K562 (cell line): ENCODE data around the gene CYSTM1. TPM values are rescaled to one million over a fixed set of nuclear protein-coding genes. Genes with fewer than 3 reads are reported as not detected.

Source experiments
- ATF7 ChIP-seq: fragments of 450-650 bp; IDR thresholded peaks from 2 replicates; pipeline ENCODE4 v1.7.1; 2014; ENCODE audit warnings: mild to moderate bottlenecking, moderate library complexity
- CBX8 ChIP-seq: fragments of 200-600 bp; sonication (generic); IDR thresholded peaks from 2 replicates; pipeline ENCODE4 v1.6.1; 2012; ENCODE audit warnings: borderline replicate concordance, mixed run types, low read depth, mild to moderate bottlenecking, moderate library complexity, mixed read lengths, low read length, control low read depth, inconsistent platforms; ENCODE audit not compliant: poor library complexity, severe bottlenecking; ENCODE audit errors: extremely low read depth
- EP400 ChIP-seq: fragments of 450-650 bp; IDR thresholded peaks from 2 replicates; pipeline ENCODE4 v1.6.1; 2017; ENCODE audit warnings: antibody characterized with exemption, mild to moderate bottlenecking, moderate library complexity
- GABPB1 ChIP-seq: sonication (generic); formaldehyde crosslinking; IDR thresholded peaks from 2 replicates; pipeline ENCODE4 v1.8.0; 2022; ENCODE audit warnings: mild to moderate bottlenecking, missing genetic modification reagents
- HNRNPUL1 ChIP-seq: fragments of 200-400 bp; formaldehyde crosslinking; IDR thresholded peaks from 2 replicates; pipeline ENCODE4 v1.6.1; 2017; ENCODE audit warnings: low read length
- MYNN ChIP-seq, 2 experiments: sonication (generic); formaldehyde crosslinking in 1 of 2; IDR thresholded peaks; 2 replicates each; pipeline versions ENCODE4 v1.5.0 to v1.6.1; 2016 to 2020; ENCODE audit warnings: antibody characterized with exemption in 1 of 2, missing genetic modification reagents in 1 of 2
- POLR2H ChIP-seq: IDR thresholded peaks from 2 replicates; pipeline ENCODE4 v1.6.1; 2016; ENCODE audit warnings: missing genetic modification characterization, low read depth, mild to moderate bottlenecking, control low read depth, missing compliant biosample characterization, moderate library complexity
- PRMT5 ChIP-seq: sonication (generic); formaldehyde crosslinking; IDR thresholded peaks from 2 replicates; pipeline ENCODE4 v1.5.0; 2020; ENCODE audit warnings: missing genetic modification reagents
- THRB ChIP-seq: fragments of 450-650 bp; formaldehyde crosslinking; conservative IDR thresholded peaks from 2 replicates; pipeline ENCODE4 v1.4.0; 2022; ENCODE audit warnings: mild to moderate bottlenecking, missing genetic modification characterization
- ZBTB9 ChIP-seq: fragments of 450-650 bp; formaldehyde crosslinking; IDR thresholded peaks from 2 replicates; pipeline ENCODE4 v1.4.0; 2020; ENCODE audit warnings: mild to moderate bottlenecking, moderate library complexity
- ZNF778 ChIP-seq: fragments of 450-650 bp; formaldehyde crosslinking; IDR thresholded peaks from 2 replicates; pipeline ENCODE4 v1.4.0; 2020; ENCODE audit warnings: mild to moderate bottlenecking, moderate library complexity
- polyA plus RNA-seq, 8 experiments: library from polyadenylated mRNA; depleted of rRNA in 4 of 8; stranded (reverse) in 5 of 8; unstranded in 3 of 8; fragments of >200 nt; fragmentation: Nextera tagmentation in 2 of 8; fragmentation: Illumina TruSeq in 1 of 8; extraction: Ambion mirVana in 2 of 8; extraction: Trizol in 1 of 8; gene quantifications; 2 replicates each; pipeline versions ENCODE4 v1.2.1 to v1.2.3, GENCODE V29; 2011 to 2014; ENCODE audit warnings: inconsistent platforms in 1 of 8, missing spikeins in 1 of 8
- total RNA-seq, 7 experiments: library from RNA; depleted of rRNA in 6 of 7; stranded (reverse); fragments of >200 nt in 6 of 7; fragmentation: Illumina TruSeq in 2 of 7; extraction: Trizol in 2 of 7; gene quantifications; 2 replicates each; pipeline versions ENCODE4 v1.2.1 to v1.2.3, GENCODE V29; 2011 to 2021; ENCODE audit warnings: low replicate concordance in 1 of 7
- TF ChIP-seq, protein P1 (sequence below): fragments of 250-450 bp; sonication (Bioruptor Pico); IDR thresholded peaks from 2 replicates; pipeline ENCODE4 v1.5.1; 2021; ENCODE audit warnings: mild to moderate bottlenecking
- TF ChIP-seq, protein P2 (sequence below), 2 experiments: IDR thresholded peaks in 1 of 2; conservative IDR thresholded peaks in 1 of 2; 2 replicates each; pipeline ENCODE4 v1.6.1; 2016; ENCODE audit warnings: low read depth in 2 of 2, mild to moderate bottlenecking in 1 of 2, missing compliant biosample characterization in 1 of 2, missing genetic modification characterization in 1 of 2, moderate library complexity in 1 of 2

The CYSTM1 gene
- total and polyA plus RNA-seq, 9 of the 15 experiments (the other 6 are each of a cell fraction or from before 2014, with no cell fraction given) = 76.1 to 422 (median 108) TPM

GRCh38 chr5:140186267-140186671, 11.3 kb downstream of the CYSTM1 start (continued):
- TF ChIP-seq, protein P1, sequence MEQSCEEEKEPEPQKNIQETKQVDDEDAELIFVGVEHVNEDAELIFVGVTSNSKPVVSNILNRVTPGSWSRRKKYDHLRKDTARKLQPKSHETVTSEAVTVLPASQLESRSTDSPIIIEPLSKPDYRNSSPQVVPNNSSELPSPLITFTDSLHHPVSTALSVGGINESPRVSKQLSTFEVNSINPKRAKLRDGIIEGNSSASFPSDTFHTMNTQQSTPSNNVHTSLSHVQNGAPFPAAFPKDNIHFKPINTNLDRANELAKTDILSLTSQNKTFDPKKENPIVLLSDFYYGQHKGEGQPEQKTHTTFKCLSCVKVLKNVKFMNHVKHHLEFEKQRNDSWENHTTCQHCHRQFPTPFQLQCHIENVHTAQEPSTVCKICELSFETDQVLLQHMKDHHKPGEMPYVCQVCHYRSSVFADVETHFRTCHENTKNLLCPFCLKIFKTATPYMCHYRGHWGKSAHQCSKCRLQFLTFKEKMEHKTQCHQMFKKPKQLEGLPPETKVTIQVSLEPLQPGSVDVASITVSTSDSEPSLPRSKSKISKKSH (CRISPR knock-in tag) = no peak
- TF ChIP-seq MYNN (IDR thresholded peaks at IDR 0.05) (no peak), MYNN (CRISPR knock-in tag; IDR thresholded peaks at IDR 0.05) (no peak), GABPB1 (no peak), CBX8 (no peak), ATF7 (peak; percentile 42; the same call in 1 of the 2 replicates), HNRNPUL1 (no peak), PRMT5 (no peak), ZNF778 (CRISPR knock-in tag) (no peak), EP400 (peak; percentile 33), POLR2H (tag) (peak; percentile 56; the same call in 1 of the 2 replicates), ZBTB9 (CRISPR knock-in tag) (no peak), THRB (CRISPR knock-in tag) (no peak)
- TF ChIP-seq, protein P2, sequence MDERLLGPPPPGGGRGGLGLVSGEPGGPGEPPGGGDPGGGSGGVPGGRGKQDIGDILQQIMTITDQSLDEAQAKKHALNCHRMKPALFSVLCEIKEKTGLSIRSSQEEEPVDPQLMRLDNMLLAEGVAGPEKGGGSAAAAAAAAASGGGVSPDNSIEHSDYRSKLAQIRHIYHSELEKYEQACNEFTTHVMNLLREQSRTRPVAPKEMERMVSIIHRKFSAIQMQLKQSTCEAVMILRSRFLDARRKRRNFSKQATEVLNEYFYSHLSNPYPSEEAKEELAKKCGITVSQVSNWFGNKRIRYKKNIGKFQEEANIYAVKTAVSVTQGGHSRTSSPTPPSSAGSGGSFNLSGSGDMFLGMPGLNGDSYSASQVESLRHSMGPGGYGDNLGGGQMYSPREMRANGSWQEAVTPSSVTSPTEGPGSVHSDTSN (CRISPR knock-in tag; IDR thresholded peaks at IDR 0.05; ENCODE audit: low read depth) = no peak
- TF ChIP-seq, protein P2 (tag; conservative IDR thresholded peaks at IDR 0.05; ENCODE audit: low read depth) = peak; percentile 36; the same call in 1 of the 2 replicates
